GM19468 (cell line): ENCODE results near the gene OR8K5.
"Not testable (repeated sequence)": the region's sequence is repeated elsewhere in the genome, so short reads cannot be mapped to it uniquely, and the experiment has no call there.

Source experiments
- ATAC-seq: cut with Tn5 transposase; IDR thresholded peaks from one replicate; pipeline ENCODE4 v1.9.1; 2021; ENCODE audit warnings: mild to moderate bottlenecking, moderate library complexity, moderate number of reproducible peaks; ENCODE audit not compliant: unreplicated experiment; ENCODE audit errors: extremely low read depth

OR8K5 gene

GRCh38 chr11:56160217-56160616, at the start of gene OR8K5:
TSS of gene OR8K5 (minus strand) at chr11:56160317. CDS start at chr11:56160317, 0 bp downstream.
- no peak for ATAC-seq

- ATAC-seq: no peak
Measured at GRCh38 chr11:56207790-56208189, 47.7 kb upstream of the OR8K5 start.

- ATAC-seq: no peak
Measured at GRCh38 chr11:56197367-56197766, 37.2 kb upstream of the OR8K5 start.

- no peak for ATAC-seq
Measured at GRCh38 chr11:56196705-56197104, 36.6 kb upstream of the OR8K5 start.

- no peak for ATAC-seq
Measured at GRCh38 chr11:56188602-56189001, 28.5 kb upstream of the OR8K5 start.

GRCh38 chr11:56183459-56183858, 23.3 kb upstream of the OR8K5 start:
- no peak for ATAC-seq

GRCh38 chr11:56176318-56176717, 16.2 kb upstream of the OR8K5 start, which contains the start of gene OR5J2:
TSS of gene OR5J2 (plus strand) at chr11:56176618. CDS start at chr11:56176618, 0 bp downstream.
- ATAC-seq: no peak

- ATAC-seq: no peak
Measured at GRCh38 chr11:56172256-56172830, 12.2 kb upstream of the OR8K5 start.

- ATAC-seq: no peak
Measured at GRCh38 chr11:56163804-56164203, 3.7 kb upstream of the OR8K5 start.

- ATAC-seq: no peak
Measured at GRCh38 chr11:56152333-56152732, 7.8 kb downstream of the OR8K5 start.

GRCh38 chr11:56151376-56151775, 8.7 kb downstream of the OR8K5 start:
- no peak for ATAC-seq

GRCh38 chr11:56143681-56144080, 16.4 kb downstream of the OR8K5 start:
- ATAC-seq: not testable (repeated sequence)

- ATAC-seq: no peak
Measured at GRCh38 chr11:56140151-56140661, 19.9 kb downstream of the OR8K5 start, which contains the start of gene OR8J3. TSS of gene OR8J3 (minus strand) at chr11:56140201. CDS start at chr11:56137718, 2,483 bp downstream.

GRCh38 chr11:56122073-56122472, 38.0 kb downstream of the OR8K5 start, which contains the start of gene OR8H3:
TSS of gene OR8H3 (plus strand) at chr11:56122373. CDS start at chr11:56122373, 0 bp downstream.
- no peak for ATAC-seq
